IMR-90 (cell line): Measurements from ENCODE around the gene CCT7. TPM values are rescaled to one million over a fixed set of nuclear protein-coding genes. Genes with fewer than 3 reads are reported as not detected.

Experiments used
- ATAC-seq: fragments of 200-7000 bp; cut with Tn5 transposase; 2 replicates; pipeline ENCODE4 v1.9.1; 2020; ENCODE audit warnings: low read depth, mild to moderate bottlenecking, moderate library complexity
- BruUV-seq: library from RNA; stranded (reverse); fragments of 400-500 nt; replicated peaks from 2 replicates; lab custom pipeline; 2021; lab: Mats Ljungman, UMichigan
- CTCF ChIA-PET: fragments of 300-600 bp; formaldehyde crosslinking; extraction: SDS; loops from one replicate; lab custom pipeline; 2021; ENCODE audit warnings: antibody characterized with exemption; lab: Yijun Ruan, JAX
- POLR2A ChIA-PET: fragments of 300-600 bp; sonication (Branson Sonifier 250); formaldehyde crosslinking; loops from one replicate; lab custom pipeline; 2022; ENCODE audit warnings: antibody characterized with exemption; ENCODE audit not compliant: unreplicated experiment; lab: Charles Lee
- DNase-seq: peaks from one replicate; pipeline ENCODE4 v3.0.0; 2013
- H2AFZ ChIP-seq: replicated peaks from 2 replicates; pipeline ENCODE3; 2013; ENCODE audit warnings: low read length, mild to moderate bottlenecking; ENCODE audit not compliant: poor library complexity
- H2AK5ac ChIP-seq: 2 replicates; pipeline ENCODE4 v1.6.1; 2013; ENCODE audit warnings: low read depth, low read length, inconsistent platforms
- H2AK9ac ChIP-seq: replicated peaks from 2 replicates; pipeline ENCODE3; 2013; ENCODE audit warnings: mild to moderate bottlenecking, low read depth, low read length, moderate library complexity; ENCODE audit not compliant: poor library complexity
- H2BK120ac ChIP-seq: 2 replicates; pipeline ENCODE4 v1.6.1; 2013; ENCODE audit warnings: low read depth, low read length, inconsistent platforms
- H2BK15ac ChIP-seq: 3 replicates; pipeline ENCODE4 v1.6.1; 2013; ENCODE audit warnings: low read depth, low read length, inconsistent platforms
- H2BK20ac ChIP-seq: 2 replicates; pipeline ENCODE4 v1.6.1; 2013; ENCODE audit warnings: low read depth, mild to moderate bottlenecking, inconsistent platforms, low read length, moderate library complexity
- H2BK5ac ChIP-seq: 2 replicates; pipeline ENCODE4 v1.6.1; 2013; ENCODE audit warnings: mild to moderate bottlenecking, low read depth, low read length, inconsistent platforms; ENCODE audit not compliant: poor library complexity, severe bottlenecking
- H3K14ac ChIP-seq: replicated peaks from 2 replicates; pipeline ENCODE4 v1.6.1; 2013; ENCODE audit warnings: low read depth, low read length, inconsistent platforms
- H3K18ac ChIP-seq: 2 replicates; pipeline ENCODE4 v1.6.1; 2013; ENCODE audit warnings: low read depth, low read length, control low read depth
- H3K23ac ChIP-seq: 2 replicates; pipeline ENCODE4 v1.6.1; 2013; ENCODE audit warnings: low read depth, low read length, inconsistent platforms
- H3K27ac ChIP-seq: 2 replicates; pipeline ENCODE4 v1.5.1; 2013; ENCODE audit warnings: mild to moderate bottlenecking, control low read depth, low read length; ENCODE audit not compliant: insufficient read depth
- H3K27me3 ChIP-seq: 2 replicates; pipeline ENCODE4 v1.6.1; 2013; ENCODE audit warnings: low read length; ENCODE audit not compliant: control insufficient read depth, insufficient read depth
- H3K36me3 ChIP-seq: 2 replicates; pipeline ENCODE4 v1.6.1; 2013; ENCODE audit warnings: low read length, mixed read lengths; ENCODE audit not compliant: control insufficient read depth, insufficient read depth
- H3K4ac ChIP-seq: 2 replicates; pipeline ENCODE4 v1.6.1; 2013; ENCODE audit warnings: low read depth, low read length, inconsistent platforms
- H3K4me1 ChIP-seq: 2 replicates; pipeline ENCODE4 v1.6.1; 2013; ENCODE audit warnings: low read length, mixed read lengths; ENCODE audit not compliant: control insufficient read depth, insufficient read depth
- H3K4me2 ChIP-seq: 2 replicates; pipeline ENCODE4 v1.6.1; 2013; ENCODE audit warnings: low read depth, mild to moderate bottlenecking, control low read depth, low read length, moderate library complexity
- H3K4me3 ChIP-seq: 2 replicates; pipeline ENCODE4 v1.5.1; 2013; ENCODE audit warnings: low read depth, mild to moderate bottlenecking, control low read depth, low read length, moderate library complexity; ENCODE audit not compliant: insufficient read depth
- H3K56ac ChIP-seq: 2 replicates; pipeline ENCODE4 v1.6.1; 2013; ENCODE audit warnings: low read length, inconsistent platforms; ENCODE audit not compliant: insufficient read depth; ENCODE audit errors: extremely low read depth
- H3K79me1 ChIP-seq, 2 experiments: 2 replicates each; pipeline ENCODE4 v1.6.1; 2013; ENCODE audit warnings: low read length in 2 of 2, inconsistent platforms in 1 of 2, low read depth in 1 of 2
- H3K9ac ChIP-seq: 2 replicates; pipeline ENCODE4 v1.6.1; 2013; ENCODE audit warnings: low read depth, low read length, control low read depth
- H3K9me1 ChIP-seq: 2 replicates; pipeline ENCODE4 v1.6.1; 2013; ENCODE audit warnings: low read length, inconsistent platforms; ENCODE audit not compliant: insufficient read depth
- H3K9me3 ChIP-seq: 2 replicates; pipeline ENCODE4 v1.6.1; 2013; ENCODE audit warnings: low read length; ENCODE audit not compliant: control insufficient read depth, insufficient read depth
- H4K20me1 ChIP-seq: 2 replicates; pipeline ENCODE4 v1.6.1; 2013; ENCODE audit warnings: low read length, inconsistent platforms; ENCODE audit not compliant: insufficient read depth
- H4K5ac ChIP-seq: 2 replicates; pipeline ENCODE4 v1.6.1; 2013; ENCODE audit warnings: mild to moderate bottlenecking, low read depth, low read length, control low read depth
- H4K8ac ChIP-seq, 2 experiments: 2 replicates each; pipeline ENCODE4 v1.6.1; 2013; ENCODE audit warnings: low read depth in 2 of 2, low read length in 2 of 2, control low read depth in 1 of 2, inconsistent platforms in 1 of 2
- H4K91ac ChIP-seq: 2 replicates; pipeline ENCODE4 v1.6.1; 2013; ENCODE audit warnings: low read depth, low read length, inconsistent platforms; ENCODE audit not compliant: insufficient read depth
- BHLHE40 ChIP-seq: fragments of 150-350 bp; IDR thresholded peaks from 2 replicates; pipeline ENCODE4 v1.6.1; 2016; ENCODE audit warnings: mild to moderate bottlenecking, low read depth, low read length
- CEBPB ChIP-seq: IDR thresholded peaks from 2 replicates; pipeline ENCODE4 v1.6.1; 2012; ENCODE audit warnings: low read depth, low read length, improper control_type of control experiment
- CHD1 ChIP-seq: IDR thresholded peaks from 2 replicates; pipeline ENCODE4 v1.6.1; 2012; ENCODE audit warnings: low read depth, low read length, improper control_type of control experiment
- FOS ChIP-seq: fragments of 150-350 bp; IDR thresholded peaks from 2 replicates; pipeline ENCODE4 v1.6.1; 2016; ENCODE audit warnings: low read depth, low read length
- MAFK ChIP-seq: IDR thresholded peaks from 2 replicates; pipeline ENCODE4 v1.6.1; 2012; ENCODE audit warnings: low read depth, low read length, improper control_type of control experiment
- MAZ ChIP-seq: IDR thresholded peaks from 2 replicates; pipeline ENCODE4 v1.6.1; 2012; ENCODE audit warnings: low read depth, mild to moderate bottlenecking, low read length, improper control_type of control experiment, moderate library complexity, borderline replicate concordance
- MXI1 ChIP-seq: IDR thresholded peaks from 2 replicates; pipeline ENCODE4 v1.6.1; 2012; ENCODE audit warnings: low read depth, mild to moderate bottlenecking, low read length, moderate library complexity, borderline replicate concordance
- NFE2L2 ChIP-seq: fragments of 150-350 bp; IDR thresholded peaks from 2 replicates; pipeline ENCODE4 v1.6.1; 2016; ENCODE audit warnings: low read depth, mild to moderate bottlenecking, low read length
- POLR2A ChIP-seq: IDR thresholded peaks from 2 replicates; pipeline ENCODE4 v1.6.1; 2012; ENCODE audit warnings: mild to moderate bottlenecking, low read depth, low read length
- RAD21 ChIP-seq: IDR thresholded peaks from 2 replicates; pipeline ENCODE4 v1.6.1; 2012; ENCODE audit warnings: low read length, improper control_type of control experiment
- RCOR1 ChIP-seq: IDR thresholded peaks from 2 replicates; pipeline ENCODE4 v1.6.1; 2012; ENCODE audit warnings: mild to moderate bottlenecking, low read length, improper control_type of control experiment; ENCODE audit not compliant: insufficient replicate concordance
- RFX5 ChIP-seq: IDR thresholded peaks from 2 replicates; pipeline ENCODE4 v1.8.0; 2012; ENCODE audit warnings: low read depth, mild to moderate bottlenecking, low read length, moderate library complexity
- SMC3 ChIP-seq: fragments of 150-350 bp; IDR thresholded peaks from 2 replicates; pipeline ENCODE4 v1.6.1; 2016; ENCODE audit warnings: low read depth, mild to moderate bottlenecking, antibody characterized with exemption, low read length, moderate library complexity
- WGBS, 2 experiments: methylation state at CpG; one replicate each; pipeline versions ENCODE4 v1.1.5 to v1.1.7; 2013; ENCODE audit warnings: missing lambda C conversion rate in 2 of 2; ENCODE audit not compliant: insufficient read length in 1 of 2; ENCODE audit errors: extremely low coverage in 2 of 2; 5-methylcytosine and 5-hydroxymethylcytosine counted together
- dilution Hi-C: fragments of 300-500 bp; cut with HindIII; formaldehyde crosslinking; loops from one replicate; pipeline ENCODE4 v1.14.3; 2018; ENCODE audit warnings: low sequenced_read_pairs; ENCODE audit not compliant: unreplicated experiment
- in situ Hi-C: fragments of 300-500 bp; cut with MboI; formaldehyde crosslinking; loops from 3 replicates; pipeline ENCODE4 v1.14.3; 2019; ENCODE audit warnings: low sequenced_read_pairs, inconsistent platforms, mixed read lengths
- intact Hi-C: fragments of 100-400 bp; cut with micrococcal nuclease; formaldehyde crosslinking; loops from 2 replicates; pipeline ENCODE4 v1.10.0; 2022
- polyA plus RNA-seq, 3 experiments: library from polyadenylated mRNA; depleted of rRNA; stranded (reverse); fragments of >200 nt; gene quantifications; 2 replicates each; pipeline ENCODE4 v1.2.3, GENCODE V29; 2012; ENCODE audit warnings: low replicate concordance in 1 of 3
- total RNA-seq: library from RNA; depleted of rRNA; stranded (reverse); fragments of >200 nt; gene quantifications from 2 replicates; pipeline ENCODE4 v1.2.3, GENCODE V29; 2012
- TF ChIP-seq, protein P1 (sequence below): conservative IDR thresholded peaks from 2 replicates; pipeline ENCODE4 v1.5.1; 2012; ENCODE audit warnings: mild to moderate bottlenecking, low read depth, low read length, improper control_type of control experiment
- TF ChIP-seq, protein P2 (sequence below): fragments of 150-350 bp; IDR thresholded peaks from 2 replicates; pipeline ENCODE4 v1.6.1; 2017; ENCODE audit warnings: mild to moderate bottlenecking, antibody characterized with exemption, low read length, low read depth
- TF ChIP-seq, protein P3 (sequence below): fragments of 150-350 bp; IDR thresholded peaks from 2 replicates; pipeline ENCODE4 v1.6.1; 2016; ENCODE audit warnings: low read depth, mild to moderate bottlenecking, low read length, moderate library complexity, borderline replicate concordance

Gene CCT7
- total and polyA plus RNA-seq, 2 of the 4 experiments (the other 2 are of a cell fraction), result 321 to 575 TPM

DNA sequence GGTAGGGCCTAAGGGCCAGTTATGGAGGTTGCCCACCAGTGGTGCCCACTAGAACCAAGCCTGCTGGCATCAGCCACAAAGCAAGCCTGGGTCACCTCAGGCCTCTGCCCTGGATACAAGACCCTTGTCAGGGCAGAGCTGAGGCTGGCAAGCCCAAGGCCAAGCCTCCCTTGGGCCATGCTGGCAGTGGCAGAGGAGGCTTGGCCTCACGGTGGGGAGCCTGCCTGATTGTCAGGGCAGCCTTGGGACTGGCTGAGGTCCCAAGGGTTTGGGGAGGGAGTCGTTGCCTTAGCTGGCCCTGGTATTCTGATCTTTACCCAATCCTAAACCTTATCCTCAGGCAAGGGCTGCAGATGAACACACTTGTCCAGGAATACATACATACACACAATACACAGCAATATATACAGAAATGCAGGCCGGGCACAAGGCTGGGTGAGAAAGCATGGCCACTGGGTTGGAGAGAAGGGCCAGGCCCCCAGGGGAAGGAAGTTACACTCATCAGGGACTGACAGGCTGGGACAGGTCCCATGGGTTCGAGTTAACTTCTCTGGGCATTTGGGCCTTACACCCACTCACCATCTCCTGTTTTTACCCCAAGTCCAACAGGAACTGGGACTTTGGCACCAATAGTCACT lies 21.0 kb downstream of the CCT7 start:
- Histone ChIP-seq H3K4me3 (no peak overlapping the region), H2AK9ac (no peak overlapping the region), H3K23ac (no peak overlapping the region), H4K8ac (no peak overlapping the region), H3K14ac (no peak overlapping the region), H2AK5ac (no peak overlapping the region), H3K36me3 (peaks cover 47% of the 10 kb centered on the region), H2BK120ac (no peak overlapping the region), H3K27me3 (no peaks in the 10 kb centered on the region), H3K79me1 (peaks cover 0 to 3% of the 10 kb centered on the region in 2 experiments; a peak in 2 of 4 replicates), H2BK5ac (no peak overlapping the region), H4K20me1 (peaks cover 8% of the 10 kb centered on the region), H4K5ac (no peak overlapping the region), H3K27ac (no peak overlapping the region), H3K4me1 (no peaks in the 10 kb centered on the region), H3K9me1 (peaks cover 11% of the 10 kb centered on the region; the same call in 1 of the 2 replicates), H2BK20ac (no peak overlapping the region), H2BK15ac (no peak overlapping the region), H3K4me2 (no peak overlapping the region), H3K18ac (no peak overlapping the region), H2AFZ (no peak overlapping the region), H3K56ac (no peak overlapping the region), H3K9me3 (no peaks in the 10 kb centered on the region), H3K9ac (no peak overlapping the region), H3K4ac (no peak overlapping the region), H4K91ac (no peak overlapping the region)
- ATAC-seq (0 out of 2 replicates have a peak, but pooled peaks have one; percentile 16), DNase-seq (no peak)
- no peak for TF ChIP-seq NFE2L2
- TF ChIP-seq CHD1, result no peak
- no peak for TF ChIP-seq RAD21
- TF ChIP-seq, protein P1, sequence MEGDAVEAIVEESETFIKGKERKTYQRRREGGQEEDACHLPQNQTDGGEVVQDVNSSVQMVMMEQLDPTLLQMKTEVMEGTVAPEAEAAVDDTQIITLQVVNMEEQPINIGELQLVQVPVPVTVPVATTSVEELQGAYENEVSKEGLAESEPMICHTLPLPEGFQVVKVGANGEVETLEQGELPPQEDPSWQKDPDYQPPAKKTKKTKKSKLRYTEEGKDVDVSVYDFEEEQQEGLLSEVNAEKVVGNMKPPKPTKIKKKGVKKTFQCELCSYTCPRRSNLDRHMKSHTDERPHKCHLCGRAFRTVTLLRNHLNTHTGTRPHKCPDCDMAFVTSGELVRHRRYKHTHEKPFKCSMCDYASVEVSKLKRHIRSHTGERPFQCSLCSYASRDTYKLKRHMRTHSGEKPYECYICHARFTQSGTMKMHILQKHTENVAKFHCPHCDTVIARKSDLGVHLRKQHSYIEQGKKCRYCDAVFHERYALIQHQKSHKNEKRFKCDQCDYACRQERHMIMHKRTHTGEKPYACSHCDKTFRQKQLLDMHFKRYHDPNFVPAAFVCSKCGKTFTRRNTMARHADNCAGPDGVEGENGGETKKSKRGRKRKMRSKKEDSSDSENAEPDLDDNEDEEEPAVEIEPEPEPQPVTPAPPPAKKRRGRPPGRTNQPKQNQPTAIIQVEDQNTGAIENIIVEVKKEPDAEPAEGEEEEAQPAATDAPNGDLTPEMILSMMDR, result no peak
- no peak for TF ChIP-seq MXI1
- TF ChIP-seq, protein P2, sequence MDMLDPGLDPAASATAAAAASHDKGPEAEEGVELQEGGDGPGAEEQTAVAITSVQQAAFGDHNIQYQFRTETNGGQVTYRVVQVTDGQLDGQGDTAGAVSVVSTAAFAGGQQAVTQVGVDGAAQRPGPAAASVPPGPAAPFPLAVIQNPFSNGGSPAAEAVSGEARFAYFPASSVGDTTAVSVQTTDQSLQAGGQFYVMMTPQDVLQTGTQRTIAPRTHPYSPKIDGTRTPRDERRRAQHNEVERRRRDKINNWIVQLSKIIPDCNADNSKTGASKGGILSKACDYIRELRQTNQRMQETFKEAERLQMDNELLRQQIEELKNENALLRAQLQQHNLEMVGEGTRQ, result no peak
- TF ChIP-seq POLR2A, result no peak
- TF ChIP-seq RFX5, result no peak
- TF ChIP-seq MAZ, result no peak
- TF ChIP-seq CEBPB, result no peak
- no peak for TF ChIP-seq BHLHE40
- no peak for TF ChIP-seq MAFK
- no peak for TF ChIP-seq SMC3
- TF ChIP-seq FOS, result no peak
- no peak for TF ChIP-seq RCOR1
- TF ChIP-seq, protein P3, sequence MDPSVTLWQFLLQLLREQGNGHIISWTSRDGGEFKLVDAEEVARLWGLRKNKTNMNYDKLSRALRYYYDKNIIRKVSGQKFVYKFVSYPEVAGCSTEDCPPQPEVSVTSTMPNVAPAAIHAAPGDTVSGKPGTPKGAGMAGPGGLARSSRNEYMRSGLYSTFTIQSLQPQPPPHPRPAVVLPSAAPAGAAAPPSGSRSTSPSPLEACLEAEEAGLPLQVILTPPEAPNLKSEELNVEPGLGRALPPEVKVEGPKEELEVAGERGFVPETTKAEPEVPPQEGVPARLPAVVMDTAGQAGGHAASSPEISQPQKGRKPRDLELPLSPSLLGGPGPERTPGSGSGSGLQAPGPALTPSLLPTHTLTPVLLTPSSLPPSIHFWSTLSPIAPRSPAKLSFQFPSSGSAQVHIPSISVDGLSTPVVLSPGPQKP, result no peak
- TSS peak; percentile 51 for BruUV-seq
- in situ Hi-C loops (no loop called here), intact Hi-C loops (no loop called here), dilution Hi-C loops (no loop called here)
- ChIA-PET CTCF (no interaction called here), POLR2A (no interaction called here)
- 60% methylated on average over 1 of the region's 4 CpGs; no CpG with 5 or more reads in 1 of the 2 experiments for WGBS, 2 experiments
